GM18519 (cell line): Measurements from ENCODE around the gene SWAP70.
"Not testable (repeated sequence)": the region's sequence is repeated elsewhere in the genome, so short reads cannot be mapped to it uniquely, and the experiment has no call there.

Source experiments
- ATAC-seq: cut with Tn5 transposase; IDR thresholded peaks from one replicate; pipeline ENCODE4 v1.9.1; 2021; ENCODE audit warnings: mild to moderate bottlenecking, moderate library complexity; ENCODE audit not compliant: unreplicated experiment, low FRiP score

The SWAP70 gene

GRCh38 chr11:9689721-9690120 lies 25.8 kb downstream of the SWAP70 start:
- no peak for ATAC-seq

DNA sequence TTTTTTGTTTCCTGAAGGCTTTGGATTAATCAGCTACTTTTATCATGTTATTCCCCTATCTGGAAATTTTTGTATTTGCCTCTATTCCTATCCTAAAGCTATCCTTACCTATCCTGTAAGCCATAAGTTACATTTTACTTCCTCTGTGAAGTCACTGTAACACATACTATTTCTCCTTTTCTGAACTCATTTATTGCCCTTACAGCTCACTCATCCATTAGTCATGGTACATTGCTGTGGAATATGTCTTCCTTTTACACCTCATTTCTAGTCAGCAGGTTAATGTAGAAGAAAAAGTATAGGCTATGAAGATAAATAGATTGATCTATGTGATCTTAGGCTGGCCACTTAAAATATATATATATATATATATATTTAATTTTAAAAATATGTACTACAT lies 28.0 kb downstream of the SWAP70 start:
- ATAC-seq, result no peak

GRCh38 chr11:9692691-9693090 lies 28.8 kb downstream of the SWAP70 start:
- ATAC-seq, result no peak

DNA sequence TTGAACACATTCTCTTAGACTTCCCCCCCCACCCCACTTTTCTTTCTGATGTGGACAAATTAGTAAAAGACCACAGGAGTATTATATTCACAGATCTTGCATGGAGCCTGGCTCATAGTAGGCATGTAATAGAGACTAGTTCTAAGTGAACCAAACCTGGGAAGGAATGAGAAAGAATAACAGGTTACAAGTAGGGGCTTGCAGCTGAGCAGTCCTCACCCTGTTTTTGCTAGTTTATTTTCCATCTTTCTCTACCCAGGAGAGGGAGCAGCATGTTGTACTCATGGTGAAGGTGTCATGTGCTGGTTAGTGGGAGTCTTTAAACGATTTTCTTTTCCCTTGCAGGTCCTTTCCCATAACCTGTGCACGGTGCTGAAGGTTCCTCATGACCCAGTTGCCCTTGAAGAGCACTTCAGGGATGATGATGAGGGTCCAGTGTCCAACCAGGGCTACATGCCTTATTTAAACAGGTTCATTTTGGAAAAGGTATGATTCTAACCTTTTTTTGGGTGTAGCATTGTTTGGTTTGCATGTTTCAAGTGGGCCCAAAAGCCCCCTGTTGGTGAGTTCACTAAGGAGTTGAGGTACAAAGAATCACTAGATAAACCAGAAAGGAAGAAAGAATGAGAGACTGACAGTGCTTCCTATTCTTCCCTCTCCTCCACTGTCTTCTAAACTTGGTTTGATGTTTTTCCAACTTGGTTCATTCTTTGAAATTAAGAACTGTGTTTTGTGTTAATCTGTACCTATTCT lies 30.1 kb downstream of the SWAP70 start:
- no peak for ATAC-seq

GRCh38 chr11:9695228-9695627 lies 31.4 kb downstream of the SWAP70 start:
- ATAC-seq, result not testable (repeated sequence)

GRCh38 chr11:9697766-9698165 lies 33.9 kb downstream of the SWAP70 start:
- no peak for ATAC-seq

- no peak for ATAC-seq
These were observed 36.4 kb downstream of the SWAP70 start for GRCh38 chr11:9700105-9700801.

- no peak for ATAC-seq
These were observed 37.9 kb downstream of the SWAP70 start for GRCh38 chr11:9701799-9702198.

- no peak for ATAC-seq
These were observed 39.4 kb downstream of the SWAP70 start for GRCh38 chr11:9703280-9703679.

DNA sequence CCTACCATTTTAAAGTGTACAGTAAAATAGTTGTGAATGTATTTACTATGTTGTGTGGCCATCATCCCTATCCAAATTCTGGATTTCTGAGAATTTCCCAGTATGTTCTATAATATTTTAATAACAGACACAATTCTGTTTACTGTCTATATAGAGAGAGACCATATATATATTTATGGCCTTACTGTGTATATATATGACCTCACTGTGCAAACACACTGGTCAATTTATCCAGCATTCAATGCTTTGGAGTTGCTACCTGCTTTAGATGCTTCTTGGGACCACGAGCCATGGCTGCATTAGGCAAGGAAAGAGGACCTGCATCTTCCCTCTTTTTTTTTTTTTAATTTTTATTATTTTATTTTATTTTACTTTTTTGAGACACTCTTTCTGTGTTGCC lies 40.2 kb downstream of the SWAP70 start:
- ATAC-seq, result no peak

DNA sequence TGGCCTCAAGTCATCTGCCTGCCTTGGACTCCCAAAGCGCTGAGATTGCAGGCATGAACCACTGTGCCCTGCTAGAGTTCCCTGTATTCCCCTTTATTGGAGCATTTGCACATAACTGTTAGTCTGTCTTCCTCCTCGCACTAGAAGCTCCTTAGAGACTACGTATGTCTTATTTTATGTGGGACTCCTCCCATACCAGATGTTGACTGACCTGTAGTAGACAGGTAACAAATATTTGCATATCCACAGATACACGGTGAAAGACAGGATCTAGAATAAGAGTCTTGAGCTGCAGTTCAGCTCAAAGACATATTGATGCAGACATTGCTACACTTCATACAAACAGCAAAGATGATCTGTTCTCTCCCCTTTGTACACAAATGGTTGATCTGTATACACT lies 40.7 kb downstream of the SWAP70 start:
- ATAC-seq, result no peak

DNA sequence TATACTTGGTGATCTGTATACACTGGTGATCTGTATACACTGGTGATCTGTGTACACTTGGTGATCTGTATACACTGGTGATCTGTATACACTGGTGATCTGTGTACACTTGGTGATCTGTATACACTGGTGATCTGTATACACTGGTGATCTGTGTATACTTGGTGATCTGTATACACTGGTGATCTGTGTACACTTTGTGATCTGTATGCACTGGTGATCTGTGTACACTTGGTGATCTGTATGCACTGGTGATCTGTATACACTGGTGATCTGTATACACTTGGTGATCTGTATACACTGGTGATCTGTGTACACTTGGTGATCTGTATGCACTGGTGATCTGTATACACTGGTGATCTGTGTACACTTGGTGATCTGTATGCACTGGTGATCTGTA lies 41.5 kb downstream of the SWAP70 start:
- not testable (repeated sequence) for ATAC-seq

- no peak for ATAC-seq
These were observed 44.7 kb downstream of the SWAP70 start for GRCh38 chr11:9708544-9708943.

DNA sequence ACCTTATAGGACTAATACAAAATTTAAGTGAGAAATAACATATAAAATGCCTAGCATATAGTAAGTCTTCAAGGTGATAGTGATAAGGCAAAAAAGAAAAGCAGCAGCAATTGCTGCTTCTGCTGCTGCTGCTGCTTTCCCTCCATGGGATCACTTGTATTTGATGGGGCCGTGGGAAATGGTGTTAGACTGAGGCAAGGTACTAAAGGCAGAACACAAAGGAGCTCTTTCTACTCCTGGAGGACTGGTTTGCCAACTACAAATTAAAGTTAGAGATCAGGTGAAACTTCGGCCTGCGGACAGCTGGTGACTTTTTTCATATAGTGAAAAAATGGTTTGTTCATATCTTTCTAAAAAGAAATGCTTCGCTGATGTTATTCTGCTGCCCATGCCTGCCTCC lies 46.3 kb downstream of the SWAP70 start:
- ATAC-seq, result no peak

GRCh38 chr11:9710852-9711251 lies 47.0 kb downstream of the SWAP70 start:
- ATAC-seq, result no peak

DNA sequence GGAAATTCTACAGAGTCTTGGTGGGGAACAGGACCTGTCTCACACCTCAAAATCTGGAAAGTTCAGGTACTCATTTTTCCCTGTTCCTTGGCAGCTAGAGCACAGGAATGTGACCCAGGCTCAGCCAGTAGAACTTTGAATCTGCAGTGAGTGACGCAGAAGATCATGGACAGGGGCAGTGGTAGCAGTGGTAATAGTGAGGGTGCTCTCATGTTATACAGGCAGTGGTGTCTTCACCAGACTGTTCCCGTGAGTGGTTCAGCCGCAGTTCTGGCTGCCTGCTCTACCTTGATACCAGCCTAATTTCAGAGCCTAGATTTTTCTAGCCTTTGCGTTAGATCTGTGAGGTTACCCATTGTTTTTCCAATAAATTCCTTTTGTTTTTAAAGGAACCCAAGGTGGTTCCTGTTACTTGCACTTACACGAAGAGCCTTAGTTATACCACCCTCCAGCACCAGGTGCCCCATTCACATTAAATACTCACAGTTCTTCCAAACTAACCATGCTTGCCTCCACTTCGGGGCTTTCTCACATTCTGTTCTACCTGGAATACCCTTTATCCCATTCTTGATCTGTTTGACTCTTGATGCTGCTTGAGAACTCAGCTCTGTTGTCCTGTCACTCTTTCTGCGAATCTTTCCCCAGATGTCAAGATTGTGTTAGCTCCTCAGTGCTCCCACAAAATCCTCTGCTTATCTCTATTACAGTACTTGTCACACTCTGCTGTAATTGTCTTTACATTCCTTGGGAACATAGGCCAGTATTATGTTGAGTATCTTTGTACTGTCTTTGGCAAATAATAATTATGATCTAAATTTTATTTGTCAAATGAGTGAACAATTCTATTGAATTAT lies 47.8 kb downstream of the SWAP70 start:
- ATAC-seq, result no peak

DNA sequence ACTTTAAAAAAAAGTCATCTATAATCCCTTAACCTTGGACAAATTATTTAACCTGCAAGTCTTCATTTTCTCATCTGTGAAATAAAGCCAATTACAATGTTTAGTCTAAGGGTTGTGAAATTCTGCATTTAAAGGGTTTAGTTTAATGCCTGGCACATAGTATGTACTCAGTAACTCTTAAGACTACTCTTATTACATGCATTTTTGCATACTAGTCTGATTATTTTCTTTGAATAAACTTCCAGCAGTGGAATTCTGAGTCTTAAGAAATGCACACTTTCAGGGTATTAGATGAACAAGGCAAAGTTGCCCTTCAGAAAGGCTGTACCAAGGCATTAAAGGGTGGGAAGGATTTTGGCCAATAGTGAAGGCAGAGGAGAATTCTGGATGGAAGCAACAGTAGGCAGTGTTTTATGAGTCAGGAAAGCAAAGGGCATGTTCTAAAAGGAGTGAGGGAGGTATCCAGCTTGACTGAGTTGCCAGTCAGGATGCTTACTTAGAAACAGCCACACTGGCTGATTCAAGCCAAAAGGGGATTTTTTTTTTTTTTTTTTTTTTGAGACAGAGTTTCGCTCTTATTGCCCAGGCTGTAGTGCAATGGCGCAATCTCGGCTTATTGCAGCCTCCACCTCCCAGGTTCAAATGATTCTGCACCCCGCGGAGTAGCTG lies 50.5 kb downstream of the SWAP70 start:
- no peak for ATAC-seq

GRCh38 chr11:9716275-9717039 lies 52.6 kb downstream of the SWAP70 start:
- ATAC-seq, result peak; percentile 80

GRCh38 chr11:9717040-9717357 lies 53.1 kb downstream of the SWAP70 start:
- ATAC-seq, result no peak

- ATAC-seq, result no peak
These were observed 53.8 kb downstream of the SWAP70 start for GRCh38 chr11:9717719-9718118.
